KMS-11 (cell line): ENCODE results near the gene P2RY8.
A peak's percentile ranks its signal among the peaks of the same experiment; 100 is the strongest.
"Not testable (repeated sequence)": the region's sequence is repeated elsewhere in the genome, so short reads cannot be mapped to it uniquely, and the experiment has no call there.

Experiments used
- H2AFZ ChIP-seq: fragments of 200-600 bp; sonication (generic); 2 replicates; pipeline ENCODE4 v1.6.1; 2016; ENCODE audit warnings: antibody characterized with exemption, mixed run types, low read depth
- H3K27ac ChIP-seq: fragments of 200-600 bp; sonication (generic); 2 replicates; pipeline ENCODE4 v1.6.1; 2016; ENCODE audit warnings: mild to moderate bottlenecking, mixed run types
- H3K27me3 ChIP-seq: fragments of 200-600 bp; sonication (generic); 2 replicates; pipeline ENCODE4 v1.6.1; 2017; ENCODE audit warnings: mild to moderate bottlenecking, low read depth, mixed run types, moderate library complexity; ENCODE audit not compliant: insufficient read depth
- H3K36me3 ChIP-seq: fragments of 200-600 bp; sonication (generic); 2 replicates; pipeline ENCODE4 v1.6.1; 2017; ENCODE audit warnings: mild to moderate bottlenecking, mixed run types; ENCODE audit not compliant: insufficient read depth
- H3K4me1 ChIP-seq: fragments of 200-600 bp; sonication (generic); 2 replicates; pipeline ENCODE4 v1.6.1; 2016; ENCODE audit warnings: mild to moderate bottlenecking, low read depth, mixed run types; ENCODE audit not compliant: poor library complexity, severe bottlenecking
- H3K4me2 ChIP-seq: fragments of 200-600 bp; sonication (generic); 2 replicates; pipeline ENCODE4 v1.7.0; 2016; ENCODE audit warnings: mild to moderate bottlenecking, mixed run types
- H3K4me3 ChIP-seq: fragments of 200-600 bp; sonication (generic); IDR thresholded peaks from 2 replicates; pipeline ENCODE4 v1.6.1; 2017; ENCODE audit warnings: low read depth, low read length, mixed read lengths; ENCODE audit not compliant: insufficient read depth
- H3K79me2 ChIP-seq: fragments of 200-600 bp; sonication (generic); 2 replicates; pipeline ENCODE4 v1.6.1; 2016; ENCODE audit warnings: low read depth, mixed run types; ENCODE audit not compliant: insufficient read depth
- H3K9ac ChIP-seq: fragments of 200-600 bp; sonication (generic); 2 replicates; pipeline ENCODE4 v1.6.1; 2016; ENCODE audit warnings: mild to moderate bottlenecking, mixed run types
- H4K20me1 ChIP-seq: fragments of 200-600 bp; sonication (generic); 2 replicates; pipeline ENCODE4 v1.6.1; 2016; ENCODE audit warnings: mild to moderate bottlenecking, mixed run types; ENCODE audit not compliant: insufficient read depth
- CTCF ChIP-seq: fragments of 200-600 bp; sonication (generic); conservative IDR thresholded peaks from 2 replicates; pipeline ENCODE4 v1.6.1; 2017; ENCODE audit warnings: low read depth, mild to moderate bottlenecking, antibody characterized with exemption, low read length, moderate library complexity, mixed read lengths

Gene P2RY8

GRCh38 chrX:1545776-1546408, 8.9 kb upstream of the P2RY8 start:
- TF ChIP-seq CTCF = no peak
- no peaks in the 10 kb centered on the region for H3K4me1 ChIP-seq
- H3K27me3 ChIP-seq = no peaks in the 10 kb centered on the region
- H2AFZ ChIP-seq = no peak overlapping the region
- no peak overlapping the region for H3K4me3 ChIP-seq
- H3K79me2 ChIP-seq = no peaks in the 10 kb centered on the region
- no peak overlapping the region for H3K4me2 ChIP-seq
- no peak overlapping the region for H3K9ac ChIP-seq
- no peak overlapping the region for H3K27ac ChIP-seq
- H4K20me1 ChIP-seq = no peaks in the 10 kb centered on the region
- no peaks in the 10 kb centered on the region for H3K36me3 ChIP-seq

- Histone ChIP-seq H2AFZ (no peak overlapping the region), H3K27me3 (no peaks in the 10 kb centered on the region), H3K4me3 (no peak overlapping the region), H3K9ac (no peak overlapping the region), H4K20me1 (no peaks in the 10 kb centered on the region), H3K27ac (no peak overlapping the region), H3K36me3 (no peaks in the 10 kb centered on the region), H3K4me2 (no peak overlapping the region), H3K4me1 (no peaks in the 10 kb centered on the region), H3K79me2 (no peaks in the 10 kb centered on the region)
- no peak for TF ChIP-seq CTCF
Measured at GRCh38 chrX:1542994-1543725, 6.2 kb upstream of the P2RY8 start.

- H3K4me1 ChIP-seq, H3K4me2 ChIP-seq, H2AFZ ChIP-seq, H3K27me3 ChIP-seq, H3K4me3 ChIP-seq, H4K20me1 ChIP-seq, H3K9ac ChIP-seq, H3K36me3 ChIP-seq, H3K27ac ChIP-seq: not testable (repeated sequence)
- peaks cover 20% of the 10 kb centered on the region; the same call in 1 of the 2 replicates for H3K79me2 ChIP-seq
Measured at GRCh38 chrX:1539146-1539545, 2.2 kb upstream of the P2RY8 start.

GRCh38 chrX:1537716-1538090, 718 bp upstream of the P2RY8 start:
- peak overlapping the region; percentile 19; the same call in 1 of the 2 replicates for H2AFZ ChIP-seq
- H3K79me2 ChIP-seq = peaks cover 24% of the 10 kb centered on the region; the same call in 1 of the 2 replicates
- not testable (repeated sequence) for H3K4me3 ChIP-seq, H4K20me1 ChIP-seq, H3K4me1 ChIP-seq, H3K36me3 ChIP-seq, H3K27me3 ChIP-seq
- H3K9ac ChIP-seq = peak overlapping the region; percentile 97
- peak overlapping the region; percentile 100 for H3K27ac ChIP-seq
- H3K4me2 ChIP-seq = peak overlapping the region; percentile 62

GRCh38 chrX:1536712-1537030, 314 bp downstream of the P2RY8 start:
- no peak overlapping the region for H2AFZ ChIP-seq
- peaks cover 5% of the 10 kb centered on the region; the same call in 1 of the 2 replicates for H4K20me1 ChIP-seq
- H3K4me2 ChIP-seq = peak overlapping the region; percentile 62
- H3K4me3 ChIP-seq = no peak overlapping the region
- TF ChIP-seq CTCF = no peak
- peak overlapping the region; percentile 100 for H3K27ac ChIP-seq
- peaks cover 34% of the 10 kb centered on the region for H3K79me2 ChIP-seq
- H3K9ac ChIP-seq = peak overlapping the region; percentile 97
- no peaks in the 10 kb centered on the region for H3K27me3 ChIP-seq
- H3K36me3 ChIP-seq = 0 out of 2 replicates have a peak, but pooled peaks cover 2% of the 10 kb centered on the region
- peaks cover 11% of the 10 kb centered on the region for H3K4me1 ChIP-seq
